HCT116 (cell line): ENCODE data around the gene BST1. TPM values are rescaled to one million over a fixed set of nuclear protein-coding genes. Genes with fewer than 3 reads are reported as not detected.

Source experiments
- ATAC-seq: fragments of 200-7000 bp; cut with Tn5 transposase; 2 replicates; pipeline ENCODE4 v1.9.1; 2020; ENCODE audit warnings: mild to moderate bottlenecking, moderate library complexity
- BruUV-seq: library from RNA; stranded (reverse); fragments of 400-500 nt; replicated peaks from 2 replicates; lab custom pipeline; 2021; lab: Mats Ljungman, UMichigan
- CTCF ChIA-PET: fragments of 300-600 bp; sonication (Branson Sonifier 250); formaldehyde crosslinking; loops from one replicate; lab custom pipeline; 2021; ENCODE audit warnings: antibody characterized with exemption; lab: Charles Lee
- POLR2A ChIA-PET: fragments of 300-600, 350-600 bp; sonication (Branson Sonifier 250); formaldehyde crosslinking; loops from one replicate; lab custom pipeline; 2021; ENCODE audit warnings: antibody characterized with exemption; lab: Charles Lee
- RAD21 ChIA-PET, 2 experiments: fragments of 300-600 bp; sonication (Branson Sonifier 250); formaldehyde crosslinking; loops; one replicate each; lab custom pipeline; 2023; ENCODE audit warnings: low total read pairs in 2 of 2; ENCODE audit not compliant: uncharacterized antibody in 2 of 2, unreplicated experiment in 2 of 2, low non-redundant PET in 1 of 2; lab: Charles Lee
- DNase-seq: peaks from one replicate; pipeline ENCODE4 v3.0.0-alpha.2; 2010; ENCODE audit warnings: low read depth, low spot score
- H2AFZ ChIP-seq: fragments of 200-600 bp; shearing (Covaris generic), sonication (generic); 2 replicates; pipeline ENCODE4 v1.6.1; 2017; ENCODE audit warnings: low read depth, mixed run types, mixed read lengths, antibody characterized with exemption, low read length; ENCODE audit not compliant: poor library complexity, severe bottlenecking
- H3K27ac ChIP-seq: 2 replicates; pipeline ENCODE4 v1.5.1; 2012; ENCODE audit warnings: low read depth, low read length
- H3K27me3 ChIP-seq: fragments of 200-600 bp; sonication (generic); 2 replicates; pipeline ENCODE4 v1.6.1; 2016; ENCODE audit warnings: mixed run types, low read length, mixed read lengths; ENCODE audit not compliant: insufficient read depth
- H3K36me3 ChIP-seq, 2 experiments: fragments of 200-500 bp in 1 of 2; fragments of 200-600 bp in 1 of 2; sonication (Bioruptor generic) in 1 of 2; sonication (generic) in 1 of 2; 2 replicates each; pipeline versions ENCODE4 v1.5.1 to v1.6.1; 2014 to 2016; ENCODE audit warnings: low read length in 2 of 2, inconsistent platforms in 1 of 2, mixed read lengths in 1 of 2, mixed run types in 1 of 2; ENCODE audit not compliant: insufficient read depth in 2 of 2, control insufficient read depth in 1 of 2
- H3K4me1 ChIP-seq, 2 experiments: fragments of 200-600 bp in 1 of 2; sonication (generic) in 1 of 2; 2 replicates each; pipeline versions ENCODE4 v1.5.1 to v1.6.1; 2012 to 2017; ENCODE audit warnings: low read length in 2 of 2, inconsistent platforms in 1 of 2, mild to moderate bottlenecking in 1 of 2, mixed read lengths in 1 of 2, mixed run types in 1 of 2, moderate library complexity in 1 of 2; ENCODE audit not compliant: insufficient read depth in 2 of 2, control insufficient read depth in 1 of 2
- H3K4me2 ChIP-seq: fragments of 200-600 bp; sonication (generic); 2 replicates; pipeline ENCODE4 v1.6.1; 2017; ENCODE audit warnings: mixed run types, low read length, mixed read lengths
- H3K4me3 ChIP-seq, 2 experiments: fragments of 200-600 bp in 1 of 2; sonication (generic) in 1 of 2; replicated peaks in 1 of 2; 2 replicates each; pipeline ENCODE4 v1.5.1; 2011 to 2016; ENCODE audit warnings: low read length in 2 of 2, control low read depth in 1 of 2, low read depth in 1 of 2, mild to moderate bottlenecking in 1 of 2, mixed read lengths in 1 of 2, mixed run types in 1 of 2
- H3K79me2 ChIP-seq: fragments of 200-600 bp; sonication (generic); 2 replicates; pipeline ENCODE4 v1.6.1; 2017; ENCODE audit warnings: mild to moderate bottlenecking, mixed run types, low read length, moderate library complexity, mixed read lengths; ENCODE audit not compliant: insufficient read depth
- H3K9ac ChIP-seq: fragments of 200-600 bp; sonication (generic); 2 replicates; pipeline ENCODE4 v1.6.1; 2016; ENCODE audit warnings: low read length, mixed read lengths
- H3K9me2 ChIP-seq: fragments of 200-600 bp; sonication (generic), shearing (Covaris generic); 2 replicates; pipeline ENCODE4 v1.6.1; 2017; ENCODE audit warnings: mixed run types, mild to moderate bottlenecking, moderate library complexity; ENCODE audit not compliant: insufficient read depth
- H3K9me3 ChIP-seq, 2 experiments: fragments of 200-500 bp in 1 of 2; fragments of 200-600 bp in 1 of 2; sonication (Bioruptor generic) in 1 of 2; sonication (generic) in 1 of 2; 2 replicates each; pipeline ENCODE4 v1.6.1; 2014 to 2017; ENCODE audit warnings: low read length in 2 of 2, mixed read lengths in 2 of 2, inconsistent platforms in 1 of 2, low read depth in 1 of 2, mild to moderate bottlenecking in 1 of 2, mixed run types in 1 of 2, moderate library complexity in 1 of 2; ENCODE audit not compliant: control insufficient read depth in 1 of 2, insufficient read depth in 1 of 2
- H4K20me1 ChIP-seq: fragments of 200-600 bp; sonication (generic), shearing (Covaris generic); 2 replicates; pipeline ENCODE4 v1.6.1; 2017; ENCODE audit warnings: mixed run types, mild to moderate bottlenecking, moderate library complexity; ENCODE audit not compliant: insufficient read depth
- CEBPB ChIP-seq: IDR thresholded peaks from 2 replicates; pipeline ENCODE4 v1.6.1; 2012; ENCODE audit warnings: low read depth
- EGR1 ChIP-seq: IDR thresholded peaks from 2 replicates; pipeline ENCODE4 v1.6.1; 2012; ENCODE audit warnings: low read depth
- ELF1 ChIP-seq: IDR thresholded peaks from 2 replicates; pipeline ENCODE4 v1.6.1; 2012; ENCODE audit warnings: low read depth, borderline replicate concordance
- EZH2phosphoT487 ChIP-seq: fragments of 200-600 bp; IDR thresholded peaks from 2 replicates; pipeline ENCODE4 v1.6.1; 2018; ENCODE audit warnings: antibody characterized with exemption, borderline replicate concordance
- FOSL1 ChIP-seq: IDR thresholded peaks from 2 replicates; pipeline ENCODE4 v1.6.1; 2012; ENCODE audit warnings: low read depth
- JUND ChIP-seq: IDR thresholded peaks from 2 replicates; pipeline ENCODE4 v1.6.1; 2012
- POLR2AphosphoS5 ChIP-seq: IDR thresholded peaks from 2 replicates; pipeline ENCODE4 v1.6.1; 2011; ENCODE audit warnings: mild to moderate bottlenecking, low read depth, low read length, moderate library complexity
- RAD21 ChIP-seq: IDR thresholded peaks from 2 replicates; pipeline ENCODE4 v1.6.1; 2012; ENCODE audit warnings: low read depth, mild to moderate bottlenecking
- SIN3A ChIP-seq: IDR thresholded peaks from 2 replicates; pipeline ENCODE4 v1.6.1; 2012; ENCODE audit warnings: low read depth
- SRF ChIP-seq: IDR thresholded peaks from 2 replicates; pipeline ENCODE4 v1.6.1; 2012; ENCODE audit warnings: low read depth
- YY1 ChIP-seq: IDR thresholded peaks from 2 replicates; pipeline ENCODE4 v1.6.1; 2011; ENCODE audit warnings: low read length, low read depth, moderate library complexity, mild to moderate bottlenecking; ENCODE audit not compliant: insufficient replicate concordance; ENCODE audit errors: extremely low read depth
- ZFX ChIP-seq: fragments of 450-650 bp; IDR thresholded peaks from 2 replicates; pipeline ENCODE4 v1.6.1; 2017
- ZNF274 ChIP-seq: fragments of 200-500 bp; sonication (Bioruptor generic); IDR thresholded peaks from 2 replicates; pipeline ENCODE4 v1.6.1; 2014; ENCODE audit warnings: mild to moderate bottlenecking, low read depth, low read length, inconsistent platforms
- intact Hi-C: fragments of 100-400 bp; cut with micrococcal nuclease; formaldehyde crosslinking; loops from 2 replicates; pipeline ENCODE4 v1.10.0; 2022
- total RNA-seq: library from RNA; stranded (reverse); gene quantifications from one replicate; pipeline ENCODE4 v1.2.1, GENCODE V29; 2021; ENCODE audit not compliant: unreplicated experiment
- TF ChIP-seq, protein P1 (sequence below): IDR thresholded peaks from 2 replicates; pipeline ENCODE4 v1.6.1; 2012; ENCODE audit warnings: low read depth
- TF ChIP-seq, protein P2 (sequence below), 3 experiments: fragments of 200-600 bp in 1 of 3; sonication (generic) in 1 of 3; IDR thresholded peaks in 2 of 3; conservative IDR thresholded peaks in 1 of 3; 2 replicates each; pipeline ENCODE4 v1.5.1; 2012 to 2017; ENCODE audit warnings: low read depth in 2 of 3, low read length in 2 of 3, antibody characterized with exemption in 1 of 3, borderline replicate concordance in 1 of 3, control low read depth in 1 of 3, mild to moderate bottlenecking in 1 of 3, mixed read lengths in 1 of 3, mixed run types in 1 of 3, moderate library complexity in 1 of 3; ENCODE audit not compliant: insufficient read depth in 1 of 3
- TF ChIP-seq, protein P3 (sequence below): IDR thresholded peaks from 2 replicates; pipeline ENCODE4 v1.6.1; 2012
- TF ChIP-seq, protein P4 (sequence below): IDR thresholded peaks from 2 replicates; pipeline ENCODE4 v1.6.1; 2012

Gene BST1
- total RNA-seq, 1 experiment from 2014 or later, result 0.44 TPM

DNA sequence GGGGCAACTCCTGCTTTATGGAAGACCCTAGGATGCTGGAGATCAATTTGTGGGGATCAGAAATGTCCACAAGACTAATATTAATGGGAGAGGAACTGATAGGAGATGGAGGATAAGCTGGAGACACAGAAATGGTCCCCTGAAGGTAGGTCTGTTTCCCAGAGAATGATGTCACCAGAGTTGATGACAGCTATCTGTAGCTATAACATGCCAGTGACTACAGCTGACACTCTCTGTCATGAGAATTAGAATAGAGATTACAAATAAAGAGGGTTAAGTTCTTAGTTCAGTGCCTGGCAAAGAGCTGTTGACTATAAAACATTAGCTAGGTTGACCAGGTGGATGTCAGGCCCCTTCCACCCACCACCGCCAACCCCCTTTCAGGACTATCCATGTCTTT, 9.3 kb downstream of the BST1 start (continued):
- TF ChIP-seq ZNF274, result no peak
- TF ChIP-seq ELF1, result no peak
- TF ChIP-seq RAD21, result no peak
- no peak for TF ChIP-seq FOSL1
- no peak for TF ChIP-seq EGR1
- no peak for TF ChIP-seq ZFX
- TF ChIP-seq CEBPB, result no peak

DNA sequence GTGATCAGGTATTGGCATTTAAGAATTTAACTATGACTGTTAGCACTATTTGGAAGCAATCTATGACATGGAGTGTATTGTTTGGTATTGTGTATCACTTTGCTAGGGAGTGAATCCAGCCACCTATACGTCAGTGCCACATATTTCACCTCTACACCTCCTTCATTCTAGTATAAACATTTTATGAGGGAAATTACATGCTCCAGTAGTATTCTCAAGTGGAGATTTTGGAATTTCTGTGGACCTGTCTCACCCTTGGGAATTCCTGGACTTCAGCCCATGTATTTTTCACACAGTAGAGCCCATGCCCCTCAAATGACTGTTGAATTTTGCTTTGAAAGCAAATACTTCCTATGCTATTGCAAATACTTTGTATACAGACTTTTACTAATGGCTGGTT, 11.3 kb downstream of the BST1 start:
- H3K9me3 ChIP-seq, result no peaks in the 10 kb centered on the region
- POLR2A ChIA-PET, result no interaction called here
- no peaks in the 10 kb centered on the region for H3K9me2 ChIP-seq
- no peak overlapping the region for H3K4me2 ChIP-seq
- no peak overlapping the region for H2AFZ ChIP-seq
- RAD21 ChIA-PET, result no interaction called here
- H3K79me2 ChIP-seq, result no peaks in the 10 kb centered on the region
- CTCF ChIA-PET, result no interaction called here
- no peak for TF ChIP-seq POLR2AphosphoS5
- TF ChIP-seq JUND, result no peak
- TF ChIP-seq YY1, result no peak
- no peak for TF ChIP-seq EZH2phosphoT487
- no peak for TF ChIP-seq CEBPB
- TF ChIP-seq, protein P1, sequence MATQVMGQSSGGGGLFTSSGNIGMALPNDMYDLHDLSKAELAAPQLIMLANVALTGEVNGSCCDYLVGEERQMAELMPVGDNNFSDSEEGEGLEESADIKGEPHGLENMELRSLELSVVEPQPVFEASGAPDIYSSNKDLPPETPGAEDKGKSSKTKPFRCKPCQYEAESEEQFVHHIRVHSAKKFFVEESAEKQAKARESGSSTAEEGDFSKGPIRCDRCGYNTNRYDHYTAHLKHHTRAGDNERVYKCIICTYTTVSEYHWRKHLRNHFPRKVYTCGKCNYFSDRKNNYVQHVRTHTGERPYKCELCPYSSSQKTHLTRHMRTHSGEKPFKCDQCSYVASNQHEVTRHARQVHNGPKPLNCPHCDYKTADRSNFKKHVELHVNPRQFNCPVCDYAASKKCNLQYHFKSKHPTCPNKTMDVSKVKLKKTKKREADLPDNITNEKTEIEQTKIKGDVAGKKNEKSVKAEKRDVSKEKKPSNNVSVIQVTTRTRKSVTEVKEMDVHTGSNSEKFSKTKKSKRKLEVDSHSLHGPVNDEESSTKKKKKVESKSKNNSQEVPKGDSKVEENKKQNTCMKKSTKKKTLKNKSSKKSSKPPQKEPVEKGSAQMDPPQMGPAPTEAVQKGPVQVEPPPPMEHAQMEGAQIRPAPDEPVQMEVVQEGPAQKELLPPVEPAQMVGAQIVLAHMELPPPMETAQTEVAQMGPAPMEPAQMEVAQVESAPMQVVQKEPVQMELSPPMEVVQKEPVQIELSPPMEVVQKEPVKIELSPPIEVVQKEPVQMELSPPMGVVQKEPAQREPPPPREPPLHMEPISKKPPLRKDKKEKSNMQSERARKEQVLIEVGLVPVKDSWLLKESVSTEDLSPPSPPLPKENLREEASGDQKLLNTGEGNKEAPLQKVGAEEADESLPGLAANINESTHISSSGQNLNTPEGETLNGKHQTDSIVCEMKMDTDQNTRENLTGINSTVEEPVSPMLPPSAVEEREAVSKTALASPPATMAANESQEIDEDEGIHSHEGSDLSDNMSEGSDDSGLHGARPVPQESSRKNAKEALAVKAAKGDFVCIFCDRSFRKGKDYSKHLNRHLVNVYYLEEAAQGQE, result no peak
- no peak for TF ChIP-seq RAD21
- TF ChIP-seq, protein P2, sequence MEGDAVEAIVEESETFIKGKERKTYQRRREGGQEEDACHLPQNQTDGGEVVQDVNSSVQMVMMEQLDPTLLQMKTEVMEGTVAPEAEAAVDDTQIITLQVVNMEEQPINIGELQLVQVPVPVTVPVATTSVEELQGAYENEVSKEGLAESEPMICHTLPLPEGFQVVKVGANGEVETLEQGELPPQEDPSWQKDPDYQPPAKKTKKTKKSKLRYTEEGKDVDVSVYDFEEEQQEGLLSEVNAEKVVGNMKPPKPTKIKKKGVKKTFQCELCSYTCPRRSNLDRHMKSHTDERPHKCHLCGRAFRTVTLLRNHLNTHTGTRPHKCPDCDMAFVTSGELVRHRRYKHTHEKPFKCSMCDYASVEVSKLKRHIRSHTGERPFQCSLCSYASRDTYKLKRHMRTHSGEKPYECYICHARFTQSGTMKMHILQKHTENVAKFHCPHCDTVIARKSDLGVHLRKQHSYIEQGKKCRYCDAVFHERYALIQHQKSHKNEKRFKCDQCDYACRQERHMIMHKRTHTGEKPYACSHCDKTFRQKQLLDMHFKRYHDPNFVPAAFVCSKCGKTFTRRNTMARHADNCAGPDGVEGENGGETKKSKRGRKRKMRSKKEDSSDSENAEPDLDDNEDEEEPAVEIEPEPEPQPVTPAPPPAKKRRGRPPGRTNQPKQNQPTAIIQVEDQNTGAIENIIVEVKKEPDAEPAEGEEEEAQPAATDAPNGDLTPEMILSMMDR (IDR thresholded peaks at IDR 0.05 in 2 of 3, conservative IDR thresholded peaks at IDR 0.05 in 1 of 3; ENCODE audit: borderline replicate concordance in 1 of 3, insufficient read depth in 1 of 3, low read depth in 2 of 3, low read length in 2 of 3), result no peak
- no peak for TF ChIP-seq SRF
- TF ChIP-seq SIN3A, result no peak
- no peak for TF ChIP-seq ZNF274
- no peak for TF ChIP-seq ELF1
- TF ChIP-seq, protein P3, sequence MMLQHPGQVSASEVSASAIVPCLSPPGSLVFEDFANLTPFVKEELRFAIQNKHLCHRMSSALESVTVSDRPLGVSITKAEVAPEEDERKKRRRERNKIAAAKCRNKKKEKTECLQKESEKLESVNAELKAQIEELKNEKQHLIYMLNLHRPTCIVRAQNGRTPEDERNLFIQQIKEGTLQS, result no peak
- TF ChIP-seq FOSL1, result no peak
- no peak for TF ChIP-seq EGR1
- TF ChIP-seq, protein P4, sequence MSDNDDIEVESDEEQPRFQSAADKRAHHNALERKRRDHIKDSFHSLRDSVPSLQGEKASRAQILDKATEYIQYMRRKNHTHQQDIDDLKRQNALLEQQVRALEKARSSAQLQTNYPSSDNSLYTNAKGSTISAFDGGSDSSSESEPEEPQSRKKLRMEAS, result no peak
- no peak for DNase-seq
- no TSS peak for BruUV-seq
- ATAC-seq, result no peak
- peaks cover 0 to 5% of the 10 kb centered on the region in 2 experiments; a peak in 1 of 4 replicates for H3K4me1 ChIP-seq
- intact Hi-C loops, result no loop called here
- H3K27me3 ChIP-seq, result no peaks in the 10 kb centered on the region
- H3K4me3 ChIP-seq, result no peak overlapping the region
- no peak overlapping the region for H3K9ac ChIP-seq
- no peak overlapping the region for H3K27ac ChIP-seq
- no peaks in the 10 kb centered on the region for H4K20me1 ChIP-seq
- no peaks in the 10 kb centered on the region for H3K36me3 ChIP-seq
